Naive B cell (primary cell): Measurements from ENCODE around the gene MAGI2. TPM values are rescaled to one million over a fixed set of nuclear protein-coding genes. Genes with fewer than 3 reads are reported as not detected.

Experiments
- ATAC-seq, 2 donors: fragments of 150-1000 bp; cut with Tn5 transposase; 2 replicates each; pipeline ENCODE4 v1.10.0; 2021; ENCODE audit warnings: low read depth in 2 of 2, mild to moderate bottlenecking in 2 of 2, moderate library complexity in 2 of 2
- DNase-seq: peaks from one replicate; pipeline ENCODE4 v3.0.0; 2022
- H3K27ac Mint-ChIP-seq, 6 donors: one replicate each; pipeline ENCODE4 v1.8.0; 2020 to 2022; ENCODE audit warnings: mild to moderate bottlenecking in 6 of 6, mixed read lengths in 6 of 6, moderate library complexity in 5 of 6, inconsistent platforms in 2 of 6
- H3K27me3 Mint-ChIP-seq, 3 donors: one replicate each; pipeline ENCODE4 v1.8.0; 2021 to 2022; ENCODE audit warnings: mixed read lengths in 3 of 3, mild to moderate bottlenecking in 1 of 3
- H3K36me3 Mint-ChIP-seq, 2 donors: one replicate each; pipeline ENCODE4 v1.8.0; 2020 to 2022; ENCODE audit warnings: mixed read lengths in 2 of 2, inconsistent platforms in 1 of 2, mild to moderate bottlenecking in 1 of 2
- H3K4me1 Mint-ChIP-seq, 3 donors: one replicate each; pipeline ENCODE4 v1.8.0; 2020 to 2022; ENCODE audit warnings: mixed read lengths in 3 of 3, inconsistent platforms in 1 of 3, mild to moderate bottlenecking in 1 of 3, moderate library complexity in 1 of 3
- H3K4me3 Mint-ChIP-seq, 8 donors: one replicate each; pipeline ENCODE4 v1.8.0; 2020 to 2022; ENCODE audit warnings: mild to moderate bottlenecking in 8 of 8, mixed read lengths in 8 of 8, moderate library complexity in 8 of 8, inconsistent platforms in 2 of 8
- H3K9me3 Mint-ChIP-seq, 7 donors: one replicate each; pipeline ENCODE4 v1.8.0; 2020 to 2022; ENCODE audit warnings: mixed read lengths in 7 of 7, mild to moderate bottlenecking in 5 of 7, inconsistent platforms in 2 of 7, moderate library complexity in 1 of 7
- polyA plus RNA-seq, 6 donors: library from polyadenylated mRNA; unstranded; fragments of 300-500 nt; fragmentation: Illumina TruSeq; gene quantifications; one replicate each; pipeline ENCODE4 v1.2.3, GENCODE V29; 2021; ENCODE audit warnings: low read depth in 6 of 6

The MAGI2 gene
- polyA plus RNA-seq, 6 donors from 2014 or later, result 0.04 to 0.06 (median 0.04) TPM; not detected in 3

DNA sequence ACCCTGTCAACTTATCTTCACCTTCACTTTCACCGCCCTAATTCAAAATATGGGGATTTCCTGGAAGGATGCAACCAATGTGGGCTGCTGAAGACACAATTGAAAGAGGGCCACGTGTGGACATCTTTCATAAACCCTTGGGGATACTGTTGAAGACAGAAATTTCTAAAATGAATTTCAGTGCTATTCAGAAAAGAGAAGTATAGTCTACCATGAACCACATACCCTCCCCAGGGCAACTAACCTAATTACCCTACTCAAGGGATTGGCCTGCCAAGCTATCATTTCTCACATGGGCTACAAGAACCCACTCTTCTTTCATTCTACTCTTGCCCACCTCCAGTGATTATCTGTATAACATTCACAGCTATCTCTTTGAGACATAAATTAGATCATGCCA is 1428.9 kb downstream of the MAGI2 start:
- no peak overlapping the region for H3K27ac Mint-ChIP-seq
- peak; percentile 17 for DNase-seq
- peaks cover 0 to 10% (median 6%) of the 10 kb centered on the region in 3 donors for H3K4me1 Mint-ChIP-seq
- no peaks in the 10 kb centered on the region for H3K9me3 Mint-ChIP-seq
- no peaks in the 10 kb centered on the region for H3K27me3 Mint-ChIP-seq
- no peaks in the 10 kb centered on the region for H3K36me3 Mint-ChIP-seq
- H3K4me3 Mint-ChIP-seq, result no peak overlapping the region
- ATAC-seq, result no peak

DNA sequence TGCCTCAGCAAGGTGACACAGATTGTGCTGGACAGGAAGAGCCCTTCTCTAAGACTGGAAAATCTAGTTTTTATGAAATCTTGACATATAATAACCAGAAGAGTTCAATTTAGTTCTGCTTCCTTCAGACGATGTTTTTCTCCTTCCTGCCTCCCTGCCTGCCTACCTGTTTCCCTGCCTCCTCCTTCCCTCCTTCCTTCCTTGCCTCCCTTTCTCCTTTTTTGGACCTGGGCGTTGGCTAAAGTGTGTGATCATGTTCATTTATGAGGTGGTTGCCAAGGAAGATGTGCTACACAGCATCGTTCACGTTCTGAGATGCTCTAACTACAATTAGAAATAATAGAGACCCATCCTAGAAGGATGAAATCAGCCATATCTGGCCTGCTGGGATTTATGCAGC is 1430.3 kb downstream of the MAGI2 start:
- ATAC-seq (no peak), DNase-seq (no peak)
- Mint-ChIP-seq H3K4me1 (peaks cover 6 to 15% (median 13%) of the 10 kb centered on the region in 3 donors), H3K27ac (no peak overlapping the region), H3K27me3 (no peaks in the 10 kb centered on the region), H3K9me3 (no peaks in the 10 kb centered on the region), H3K4me3 (no peak overlapping the region), H3K36me3 (no peaks in the 10 kb centered on the region)

DNA sequence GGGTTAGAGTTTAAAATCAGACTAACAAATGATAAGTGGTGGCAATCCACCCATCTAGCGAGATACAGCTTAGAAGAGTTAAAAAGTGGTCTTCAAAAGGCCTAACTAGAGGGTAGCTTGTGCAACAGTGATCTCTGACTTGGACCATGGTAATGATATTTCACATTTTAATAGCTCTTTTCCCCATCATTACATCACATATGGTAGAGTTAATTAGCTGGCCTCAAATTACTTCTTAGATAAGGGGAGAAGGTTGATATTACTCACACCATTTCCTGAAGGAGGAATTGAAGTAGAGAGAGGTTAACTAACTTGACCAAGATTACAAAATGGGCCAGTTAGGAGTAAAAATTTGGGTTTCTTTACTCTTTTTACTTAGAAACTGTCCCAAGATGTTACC is 1431.3 kb downstream of the MAGI2 start:
- Mint-ChIP-seq H3K27me3 (peaks cover 0 to 8% (median 0%) of the 10 kb centered on the region in 3 donors), H3K4me3 (peak overlapping the region in 1 of 8 donors; percentile 84)
- no peak for ATAC-seq

DNA sequence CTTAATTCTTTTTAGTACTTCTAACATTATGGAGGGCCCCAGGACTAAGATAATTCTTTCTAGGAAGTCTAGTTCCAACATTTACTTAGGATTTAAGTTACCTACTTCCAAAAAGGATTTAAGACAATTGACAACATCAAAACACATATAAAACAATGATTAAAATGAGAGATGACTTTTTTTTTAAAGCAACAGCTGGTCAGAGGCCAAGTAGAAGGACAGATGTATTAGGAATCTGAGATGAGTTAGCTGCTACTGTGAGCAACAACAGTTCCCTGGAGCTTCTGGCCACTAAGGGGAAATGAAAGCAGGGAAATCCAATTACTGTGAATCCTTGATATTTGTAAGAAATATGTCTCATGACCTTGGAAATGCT is 1432.6 kb downstream of the MAGI2 start:
- H3K36me3 Mint-ChIP-seq, result no peaks in the 10 kb centered on the region
- H3K4me1 Mint-ChIP-seq, result peaks cover 9 to 15% (median 13%) of the 10 kb centered on the region in 3 donors
- peak overlapping the region in 1 of 6 donors; percentile 84 for H3K27ac Mint-ChIP-seq
- H3K27me3 Mint-ChIP-seq, result peaks cover 0 to 8% (median 0%) of the 10 kb centered on the region in 3 donors
- ATAC-seq (no peak), DNase-seq (no peak)
- H3K9me3 Mint-ChIP-seq, result no peaks in the 10 kb centered on the region
- H3K4me3 Mint-ChIP-seq, result peak overlapping the region in 4 of 8 donors; percentile 84 to 92 (median 84)

More for the DNA sequence above, 1431.3 kb downstream of the MAGI2 start:
- Mint-ChIP-seq H3K27ac (no peak overlapping the region), H3K36me3 (no peaks in the 10 kb centered on the region), H3K9me3 (no peaks in the 10 kb centered on the region), H3K4me1 (peaks cover 9 to 15% (median 13%) of the 10 kb centered on the region in 3 donors)
- DNase-seq, result no peak

- ATAC-seq (peak; percentile 37 to 46), DNase-seq (peak; percentile 37)
- no peaks in the 10 kb centered on the region for H3K36me3 Mint-ChIP-seq
- peak overlapping the region; percentile 37 to 94 (median 78) for H3K27ac Mint-ChIP-seq
- peak overlapping the region; percentile 79 to 92 (median 84) for H3K4me3 Mint-ChIP-seq
- no peaks in the 10 kb centered on the region for H3K9me3 Mint-ChIP-seq
- H3K4me1 Mint-ChIP-seq, result peaks cover 9 to 15% (median 13%) of the 10 kb centered on the region in 3 donors
- H3K27me3 Mint-ChIP-seq, result peaks cover 0 to 8% (median 0%) of the 10 kb centered on the region in 3 donors
These were observed 1433.2 kb downstream of the MAGI2 start for GRCh38 chr7:78020136-78020873.

DNA sequence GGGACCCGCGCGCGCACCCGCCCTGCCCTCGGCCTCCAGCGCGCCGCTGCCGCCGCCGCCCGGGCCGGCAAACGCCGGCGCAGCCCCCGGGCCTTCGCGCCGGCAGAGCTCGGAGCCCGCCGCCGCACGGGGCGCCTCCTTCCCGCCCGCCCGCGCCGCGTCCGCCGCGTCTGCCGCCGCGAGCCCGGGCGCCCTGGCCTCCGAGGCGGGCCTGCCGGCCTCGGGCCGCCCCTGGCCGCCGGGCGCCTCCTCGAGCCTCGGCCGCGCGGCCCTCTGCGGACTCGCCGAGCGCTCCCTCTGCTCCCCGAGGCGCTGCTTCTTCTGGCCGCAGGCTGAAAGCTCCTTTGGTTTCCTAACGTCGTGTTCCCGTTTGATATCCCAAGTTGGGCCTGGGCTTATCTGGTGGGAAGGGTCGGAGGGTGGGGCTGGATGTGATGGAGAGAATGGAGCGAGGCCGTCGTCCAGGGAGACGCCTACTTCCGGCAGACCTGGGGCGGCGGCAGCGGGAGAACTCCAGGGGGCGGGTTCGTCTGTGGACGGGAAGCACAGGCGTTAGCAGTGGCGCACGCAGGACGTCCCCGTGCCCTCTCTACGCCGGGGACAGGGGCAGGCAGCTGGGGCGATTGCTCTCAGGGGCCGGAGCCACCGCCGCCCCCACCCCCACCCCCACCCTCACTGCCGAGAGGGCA is 1433.9 kb downstream of the MAGI2 start:
- peak; percentile 46 for DNase-seq
- Mint-ChIP-seq H3K27ac (peak overlapping the region in 4 of 6 donors; percentile 71 to 94 (median 86)), H3K4me3 (peak overlapping the region; percentile 84 to 97 (median 91)), H3K36me3 (no peaks in the 10 kb centered on the region), H3K9me3 (no peaks in the 10 kb centered on the region), H3K27me3 (peaks cover 0 to 8% (median 0%) of the 10 kb centered on the region in 3 donors), H3K4me1 (peaks cover 9 to 15% (median 13%) of the 10 kb centered on the region in 3 donors)
- peak; percentile 71 to 75 for ATAC-seq

DNA sequence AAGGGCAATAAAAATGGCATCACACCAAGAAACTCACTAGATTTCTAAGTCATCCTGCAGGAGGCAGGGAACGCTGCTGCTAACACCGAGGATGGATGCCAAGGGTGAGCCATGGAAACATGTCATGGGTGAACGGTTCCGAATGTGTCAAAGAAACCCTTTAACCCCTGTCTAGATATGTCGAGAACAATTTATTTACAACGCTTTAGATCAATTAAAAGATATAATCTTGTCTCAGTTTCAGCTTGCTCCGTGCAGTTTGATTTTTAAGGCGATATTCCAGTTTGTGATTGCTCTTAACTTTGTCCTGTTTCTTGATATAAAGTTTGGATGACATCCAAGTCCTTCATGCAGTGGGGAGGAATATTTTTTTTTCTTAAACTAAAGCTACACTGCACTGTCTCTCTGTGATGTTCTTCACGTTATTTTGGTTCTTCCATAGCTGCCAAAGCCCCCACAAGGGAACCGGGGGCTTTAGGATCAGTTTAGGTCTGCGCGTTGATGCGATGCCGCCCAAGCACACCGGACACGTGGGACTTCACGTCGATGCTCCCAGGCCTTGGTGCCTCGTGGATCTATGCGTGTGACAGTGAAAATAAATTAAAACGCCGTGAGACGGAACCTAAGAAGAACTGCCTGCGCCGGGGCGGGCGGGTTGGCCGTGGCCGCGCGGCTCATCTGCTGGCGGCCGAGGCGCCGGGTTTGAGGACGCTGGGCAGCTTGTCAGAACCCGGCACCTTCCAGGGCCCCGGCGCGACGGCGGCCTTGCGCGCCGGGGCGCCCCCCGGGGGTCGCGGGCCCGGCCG is 1434.6 kb downstream of the MAGI2 start:
- Mint-ChIP-seq H3K9me3 (no peaks in the 10 kb centered on the region), H3K27me3 (peaks cover 0 to 8% (median 3%) of the 10 kb centered on the region in 3 donors), H3K4me3 (peak overlapping the region; percentile 84 to 94 (median 89)), H3K36me3 (no peaks in the 10 kb centered on the region), H3K27ac (peak overlapping the region in 5 of 6 donors; percentile 24 to 92 (median 65)), H3K4me1 (peaks cover 9 to 15% (median 13%) of the 10 kb centered on the region in 3 donors)
- peak; percentile 18 to 22 for ATAC-seq
- DNase-seq, result peak; percentile 11

DNA sequence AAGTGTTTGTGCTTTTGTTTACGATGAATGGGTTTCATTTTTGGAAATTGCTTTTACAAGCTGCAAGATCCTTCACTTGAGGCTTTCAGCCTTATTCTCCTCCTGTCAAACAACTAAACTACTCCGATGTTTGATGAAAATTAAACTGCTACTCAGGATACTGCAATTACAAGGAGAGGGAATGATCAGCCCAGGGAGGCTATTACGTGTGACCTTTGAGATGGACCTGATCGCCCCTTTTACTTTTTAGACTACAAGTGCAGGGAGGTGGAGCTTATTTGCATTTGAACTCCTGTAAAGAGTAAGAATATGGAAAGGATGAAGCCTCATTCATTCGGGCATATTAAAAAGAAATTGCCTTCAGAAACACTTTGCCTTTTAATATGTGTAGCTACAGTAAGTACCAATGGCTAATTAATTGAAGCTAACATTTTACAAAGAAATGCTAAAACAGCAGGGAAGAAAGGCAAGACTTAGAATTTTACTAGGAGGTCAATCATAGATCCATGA is 1435.8 kb downstream of the MAGI2 start:
- Mint-ChIP-seq H3K4me1 (peaks cover 9 to 15% (median 13%) of the 10 kb centered on the region in 3 donors), H3K27me3 (peaks cover 0 to 16% (median 14%) of the 10 kb centered on the region in 3 donors), H3K4me3 (peak overlapping the region in 6 of 8 donors; percentile 26 to 85 (median 66)), H3K9me3 (no peaks in the 10 kb centered on the region), H3K36me3 (no peaks in the 10 kb centered on the region), H3K27ac (no peak overlapping the region)
- DNase-seq (no peak), ATAC-seq (no peak)

- DNase-seq (no peak), ATAC-seq (no peak)
- Mint-ChIP-seq H3K27ac (peak overlapping the region in 1 of 6 donors; percentile 80), H3K36me3 (no peaks in the 10 kb centered on the region), H3K4me1 (peaks cover 9 to 15% (median 13%) of the 10 kb centered on the region in 3 donors), H3K9me3 (no peaks in the 10 kb centered on the region), H3K27me3 (peaks cover 0 to 28% (median 23%) of the 10 kb centered on the region in 3 donors), H3K4me3 (no peak overlapping the region)
These were observed 1437.8 kb downstream of the MAGI2 start for GRCh38 chr7:78015574-78016260.

GRCh38 chr7:78014401-78014800 is 1439.1 kb downstream of the MAGI2 start:
- no peak overlapping the region for H3K4me3 Mint-ChIP-seq
- no peak overlapping the region for H3K27ac Mint-ChIP-seq
- ATAC-seq, result no peak
- no peak for DNase-seq
- H3K4me1 Mint-ChIP-seq, result peaks cover 5 to 9% (median 7%) of the 10 kb centered on the region in 3 donors
- no peaks in the 10 kb centered on the region for H3K36me3 Mint-ChIP-seq
- H3K27me3 Mint-ChIP-seq, result peaks cover 0 to 28% (median 23%) of the 10 kb centered on the region in 3 donors
- H3K9me3 Mint-ChIP-seq, result no peaks in the 10 kb centered on the region

- no peak for DNase-seq
- H3K4me3 Mint-ChIP-seq, result no peak overlapping the region
- no peak overlapping the region for H3K27ac Mint-ChIP-seq
- no peaks in the 10 kb centered on the region for H3K36me3 Mint-ChIP-seq
- no peak for ATAC-seq
- H3K9me3 Mint-ChIP-seq, result no peaks in the 10 kb centered on the region
- peaks cover 0 to 28% (median 23%) of the 10 kb centered on the region in 3 donors for H3K27me3 Mint-ChIP-seq
- H3K4me1 Mint-ChIP-seq, result peaks cover 0 to 4% (median under 1%) of the 10 kb centered on the region in 3 donors
These were observed 1440.1 kb downstream of the MAGI2 start for GRCh38 chr7:78013386-78013785.

DNA sequence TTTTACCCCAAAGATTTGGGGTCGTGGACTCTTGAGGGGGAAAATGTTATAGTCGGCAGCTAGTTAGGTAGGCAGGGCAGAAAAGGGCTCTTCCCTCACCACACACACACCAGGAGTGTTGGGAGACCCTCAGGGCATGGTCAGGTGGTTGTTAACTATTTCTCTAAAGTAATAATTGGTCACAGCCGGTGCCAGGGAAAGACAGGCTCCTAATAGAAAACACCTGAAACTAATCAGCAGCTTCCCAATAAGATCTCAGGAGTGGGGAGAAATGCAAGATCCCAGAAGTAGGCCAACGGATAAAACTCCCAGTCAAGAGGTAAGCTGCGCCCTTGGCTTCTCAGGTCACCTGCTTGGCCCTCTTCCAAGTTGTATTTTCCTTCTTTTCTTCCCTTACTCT is 1441.8 kb downstream of the MAGI2 start:
- no peak overlapping the region for H3K4me3 Mint-ChIP-seq
- H3K9me3 Mint-ChIP-seq, result no peaks in the 10 kb centered on the region
- H3K36me3 Mint-ChIP-seq, result no peaks in the 10 kb centered on the region
- H3K27me3 Mint-ChIP-seq, result peaks cover 0 to 28% (median 15%) of the 10 kb centered on the region in 3 donors
- no peak for DNase-seq
- no peak overlapping the region for H3K27ac Mint-ChIP-seq
- no peak for ATAC-seq
- no peaks in the 10 kb centered on the region for H3K4me1 Mint-ChIP-seq
